SK-N-SH treated with all-trans-retinoic acid at 6 μM for 48 hours (cell line): ENCODE data around the gene SUFU.

ENCODE experiments used
- ATAC-seq: fragments of 200-7000 bp; cut with Tn5 transposase; 3 replicates; pipeline ENCODE4 v1.9.1; 2020; ENCODE audit warnings: mild to moderate bottlenecking, moderate library complexity
- BACH2 ChIP-seq: fragments of 250-450 bp; sonication (Bioruptor Pico); IDR thresholded peaks from 2 replicates; pipeline ENCODE4 v1.9.0; 2021; ENCODE audit warnings: mild to moderate bottlenecking, borderline replicate concordance
- CSDC2 ChIP-seq: fragments of 250-450 bp; sonication (Bioruptor Pico); IDR thresholded peaks from 2 replicates; pipeline ENCODE4 v1.5.0; 2020; ENCODE audit warnings: mild to moderate bottlenecking, moderate library complexity
- ESRRG ChIP-seq: fragments of 250-450 bp; sonication (Bioruptor Pico); IDR thresholded peaks from 2 replicates; pipeline ENCODE4 v1.6.1; 2021; ENCODE audit warnings: mild to moderate bottlenecking
- GLIS3 ChIP-seq: fragments of 250-450 bp; sonication (Bioruptor Pico); IDR thresholded peaks from 2 replicates; pipeline ENCODE4 v1.5.0; 2020; ENCODE audit warnings: mild to moderate bottlenecking, moderate library complexity
- ISL1 ChIP-seq: fragments of 250-450 bp; sonication (Bioruptor Pico); IDR thresholded peaks from 2 replicates; pipeline ENCODE4 v2.1.2; 2022; ENCODE audit warnings: mild to moderate bottlenecking, moderate library complexity
- OSR1 ChIP-seq: fragments of 250-450 bp; sonication (Bioruptor Pico); IDR thresholded peaks from 2 replicates; pipeline ENCODE4 v1.8.0; 2022; ENCODE audit warnings: moderate library complexity, mild to moderate bottlenecking, inconsistent platforms
- PATZ1 ChIP-seq: fragments of 250-450 bp; sonication (Bioruptor Pico); IDR thresholded peaks from 2 replicates; pipeline ENCODE4 v1.8.0; 2020; ENCODE audit warnings: mild to moderate bottlenecking, moderate library complexity, borderline replicate concordance
- POU6F1 ChIP-seq: fragments of 250-450 bp; sonication (Bioruptor Pico); IDR thresholded peaks from 2 replicates; pipeline ENCODE4 v1.8.0; 2021; ENCODE audit warnings: low read depth, mild to moderate bottlenecking, moderate library complexity, borderline replicate concordance
- PPARA ChIP-seq: fragments of 250-450 bp; sonication (Bioruptor Pico); IDR thresholded peaks from 2 replicates; pipeline ENCODE4 v1.5.0; 2020; ENCODE audit warnings: mild to moderate bottlenecking, borderline replicate concordance
- RARB ChIP-seq: fragments of 250-450 bp; sonication (Bioruptor Pico); IDR thresholded peaks from 2 replicates; pipeline ENCODE4 v1.8.0; 2021; ENCODE audit warnings: mild to moderate bottlenecking, moderate library complexity
- TCF4 ChIP-seq: fragments of 250-450 bp; sonication (Bioruptor Pico); IDR thresholded peaks from 2 replicates; pipeline ENCODE4 v1.8.0; 2021; ENCODE audit warnings: mild to moderate bottlenecking, moderate library complexity, borderline replicate concordance
- TOX ChIP-seq: fragments of 250-450 bp; sonication (Bioruptor Pico); IDR thresholded peaks from 2 replicates; pipeline ENCODE4 v1.8.0; 2021; ENCODE audit warnings: mild to moderate bottlenecking, moderate library complexity, borderline replicate concordance
- ZFP3 ChIP-seq: fragments of 250-450 bp; sonication (Bioruptor Pico); IDR thresholded peaks from 2 replicates; pipeline ENCODE4 v1.5.0; 2020; ENCODE audit warnings: mild to moderate bottlenecking, moderate library complexity
- ZFP30 ChIP-seq: fragments of 450-650 bp; formaldehyde crosslinking; IDR thresholded peaks from 2 replicates; pipeline ENCODE4 v1.5.0; 2022; ENCODE audit warnings: mild to moderate bottlenecking, moderate library complexity
- ZNF565 ChIP-seq: fragments of 450-650 bp; formaldehyde crosslinking; conservative IDR thresholded peaks from 2 replicates; pipeline ENCODE4 v1.5.0; 2020; ENCODE audit warnings: low read depth, mild to moderate bottlenecking, moderate library complexity
- TF ChIP-seq, protein P1 (sequence below): fragments of 250-450 bp; sonication (Bioruptor Pico); IDR thresholded peaks from 2 replicates; pipeline ENCODE4 v1.5.0; 2020; ENCODE audit warnings: mild to moderate bottlenecking, moderate library complexity
- TF ChIP-seq, protein P2 (sequence below): fragments of 250-450 bp; sonication (Bioruptor Pico); IDR thresholded peaks from 2 replicates; pipeline ENCODE4 v1.5.1; 2021; ENCODE audit warnings: mild to moderate bottlenecking, moderate library complexity
- TF ChIP-seq, protein P3 (sequence below): fragments of 250-450 bp; sonication (Bioruptor Pico); IDR thresholded peaks from 2 replicates; pipeline ENCODE4 v1.5.1; 2020; ENCODE audit warnings: low read depth, mild to moderate bottlenecking, moderate library complexity

Gene SUFU

DNA sequence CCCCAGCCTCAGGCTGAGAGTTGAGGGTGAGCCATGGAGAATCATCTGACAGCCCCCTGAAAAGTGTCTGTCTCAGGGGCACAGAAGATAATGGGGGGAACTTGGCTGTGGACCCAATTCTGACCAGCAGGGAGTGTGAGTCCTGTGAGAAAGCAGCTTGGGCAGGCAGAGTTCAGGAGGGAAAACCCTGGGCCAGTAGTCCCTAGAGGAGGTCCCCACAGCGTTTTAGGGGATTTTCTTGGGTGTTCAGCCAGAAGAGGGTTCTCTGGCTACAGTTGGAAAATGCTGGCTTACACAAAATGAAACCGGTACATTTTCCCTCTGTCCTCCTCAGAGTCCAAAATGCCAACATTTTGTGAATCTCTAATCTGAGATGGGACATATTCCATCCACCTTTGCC, 104.7 kb downstream of the SUFU start:
- TF ChIP-seq BACH2 (CRISPR knock-in tag), result no peak
- no peak for TF ChIP-seq ZFP30 (CRISPR knock-in tag)
- TF ChIP-seq RARB (CRISPR knock-in tag), result no peak
- TF ChIP-seq GLIS3 (CRISPR knock-in tag), result no peak
- no peak for TF ChIP-seq TOX (CRISPR knock-in tag)
- TF ChIP-seq, protein P1, sequence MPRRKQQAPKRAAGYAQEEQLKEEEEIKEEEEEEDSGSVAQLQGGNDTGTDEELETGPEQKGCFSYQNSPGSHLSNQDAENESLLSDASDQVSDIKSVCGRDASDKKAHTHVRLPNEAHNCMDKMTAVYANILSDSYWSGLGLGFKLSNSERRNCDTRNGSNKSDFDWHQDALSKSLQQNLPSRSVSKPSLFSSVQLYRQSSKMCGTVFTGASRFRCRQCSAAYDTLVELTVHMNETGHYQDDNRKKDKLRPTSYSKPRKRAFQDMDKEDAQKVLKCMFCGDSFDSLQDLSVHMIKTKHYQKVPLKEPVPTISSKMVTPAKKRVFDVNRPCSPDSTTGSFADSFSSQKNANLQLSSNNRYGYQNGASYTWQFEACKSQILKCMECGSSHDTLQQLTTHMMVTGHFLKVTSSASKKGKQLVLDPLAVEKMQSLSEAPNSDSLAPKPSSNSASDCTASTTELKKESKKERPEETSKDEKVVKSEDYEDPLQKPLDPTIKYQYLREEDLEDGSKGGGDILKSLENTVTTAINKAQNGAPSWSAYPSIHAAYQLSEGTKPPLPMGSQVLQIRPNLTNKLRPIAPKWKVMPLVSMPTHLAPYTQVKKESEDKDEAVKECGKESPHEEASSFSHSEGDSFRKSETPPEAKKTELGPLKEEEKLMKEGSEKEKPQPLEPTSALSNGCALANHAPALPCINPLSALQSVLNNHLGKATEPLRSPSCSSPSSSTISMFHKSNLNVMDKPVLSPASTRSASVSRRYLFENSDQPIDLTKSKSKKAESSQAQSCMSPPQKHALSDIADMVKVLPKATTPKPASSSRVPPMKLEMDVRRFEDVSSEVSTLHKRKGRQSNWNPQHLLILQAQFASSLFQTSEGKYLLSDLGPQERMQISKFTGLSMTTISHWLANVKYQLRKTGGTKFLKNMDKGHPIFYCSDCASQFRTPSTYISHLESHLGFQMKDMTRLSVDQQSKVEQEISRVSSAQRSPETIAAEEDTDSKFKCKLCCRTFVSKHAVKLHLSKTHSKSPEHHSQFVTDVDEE (CRISPR knock-in tag), result no peak
- TF ChIP-seq PPARA (CRISPR knock-in tag), result no peak
- TF ChIP-seq, protein P2, sequence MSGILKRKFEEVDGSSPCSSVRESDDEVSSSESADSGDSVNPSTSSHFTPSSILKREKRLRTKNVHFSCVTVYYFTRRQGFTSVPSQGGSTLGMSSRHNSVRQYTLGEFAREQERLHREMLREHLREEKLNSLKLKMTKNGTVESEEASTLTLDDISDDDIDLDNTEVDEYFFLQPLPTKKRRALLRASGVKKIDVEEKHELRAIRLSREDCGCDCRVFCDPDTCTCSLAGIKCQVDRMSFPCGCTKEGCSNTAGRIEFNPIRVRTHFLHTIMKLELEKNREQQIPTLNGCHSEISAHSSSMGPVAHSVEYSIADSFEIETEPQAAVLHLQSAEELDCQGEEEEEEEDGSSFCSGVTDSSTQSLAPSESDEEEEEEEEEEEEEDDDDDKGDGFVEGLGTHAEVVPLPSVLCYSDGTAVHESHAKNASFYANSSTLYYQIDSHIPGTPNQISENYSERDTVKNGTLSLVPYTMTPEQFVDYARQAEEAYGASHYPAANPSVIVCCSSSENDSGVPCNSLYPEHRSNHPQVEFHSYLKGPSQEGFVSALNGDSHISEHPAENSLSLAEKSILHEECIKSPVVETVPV (CRISPR knock-in tag), result no peak
- TF ChIP-seq, all 23 proteins: peak for 0
- ATAC-seq, result no peak

DNA sequence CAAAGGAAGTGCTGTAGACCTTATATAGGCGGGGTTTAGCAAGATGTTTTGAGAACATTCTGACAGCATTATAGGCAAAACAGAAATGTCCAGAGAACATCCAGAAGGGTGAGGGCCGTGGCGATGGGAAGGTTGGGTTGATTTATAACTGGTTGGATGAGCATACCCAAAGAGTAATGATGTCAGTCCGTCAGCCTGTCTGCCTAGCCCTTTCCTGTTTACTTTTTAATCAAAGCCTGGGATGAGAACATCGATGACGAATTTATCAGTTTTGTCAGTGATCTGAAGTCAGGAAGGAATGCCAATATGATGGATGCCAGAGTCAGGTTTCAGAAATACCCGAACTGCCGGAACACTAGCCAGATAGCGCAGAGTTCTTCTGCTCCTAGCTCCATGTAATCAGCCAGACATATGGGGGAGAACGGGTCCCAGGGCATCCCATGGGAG, 106.7 kb downstream of the SUFU start:
- ATAC-seq, result no peak
- TF ChIP-seq, protein P3, sequence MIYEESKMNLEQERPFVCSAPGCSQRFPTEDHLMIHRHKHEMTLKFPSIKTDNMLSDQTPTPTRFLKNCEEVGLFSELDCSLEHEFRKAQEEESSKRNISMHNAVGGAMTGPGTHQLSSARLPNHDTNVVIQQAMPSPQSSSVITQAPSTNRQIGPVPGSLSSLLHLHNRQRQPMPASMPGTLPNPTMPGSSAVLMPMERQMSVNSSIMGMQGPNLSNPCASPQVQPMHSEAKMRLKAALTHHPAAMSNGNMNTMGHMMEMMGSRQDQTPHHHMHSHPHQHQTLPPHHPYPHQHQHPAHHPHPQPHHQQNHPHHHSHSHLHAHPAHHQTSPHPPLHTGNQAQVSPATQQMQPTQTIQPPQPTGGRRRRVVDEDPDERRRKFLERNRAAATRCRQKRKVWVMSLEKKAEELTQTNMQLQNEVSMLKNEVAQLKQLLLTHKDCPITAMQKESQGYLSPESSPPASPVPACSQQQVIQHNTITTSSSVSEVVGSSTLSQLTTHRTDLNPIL (CRISPR knock-in tag), result no peak
- TF ChIP-seq, protein P2 (CRISPR knock-in tag), result no peak
- no peak for TF ChIP-seq RARB (CRISPR knock-in tag)
- TF ChIP-seq, all 23 proteins: peak for 0

DNA sequence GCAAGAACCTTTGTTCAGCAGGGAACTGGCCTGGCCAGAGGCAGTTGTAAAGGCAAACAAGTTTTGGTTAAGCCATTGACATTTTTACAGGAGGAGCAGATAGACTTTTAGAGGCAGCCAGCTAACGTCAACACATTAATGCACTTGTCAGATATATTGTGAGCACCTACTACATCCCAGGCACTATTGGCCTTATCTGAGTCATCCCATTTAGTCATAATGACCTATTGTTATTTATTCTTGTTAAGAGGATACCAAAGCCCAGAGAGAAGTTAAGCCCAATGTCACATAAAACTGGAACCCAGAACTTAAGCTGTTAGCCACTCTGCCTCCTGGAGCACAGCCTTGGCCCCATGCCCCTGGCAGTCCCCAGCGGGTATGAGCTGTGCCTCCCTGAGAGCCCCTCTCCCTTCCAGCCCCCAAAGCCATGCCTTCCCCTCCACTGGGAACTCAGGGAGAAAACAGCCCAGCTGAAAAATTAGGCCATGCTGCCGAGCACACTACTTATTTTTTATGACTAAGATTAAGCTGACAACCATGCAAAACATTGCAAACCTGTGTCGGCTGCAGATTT, 107.8 kb downstream of the SUFU start:
- no peak for ATAC-seq
- TF ChIP-seq PATZ1 (CRISPR knock-in tag) (no peak), ZFP3 (CRISPR knock-in tag) (no peak), BACH2 (CRISPR knock-in tag) (no peak)
- TF ChIP-seq, protein P3 (CRISPR knock-in tag), result no peak

GRCh38 chr10:102612964-102613275, 109.1 kb downstream of the SUFU start:
- TF ChIP-seq OSR1 (CRISPR knock-in tag) (no peak), PPARA (CRISPR knock-in tag) (no peak), TCF4 (CRISPR knock-in tag) (no peak), ZNF565 (CRISPR knock-in tag) (no peak), ESRRG (CRISPR knock-in tag) (no peak), ZFP30 (CRISPR knock-in tag) (no peak), ISL1 (CRISPR knock-in tag) (no peak), RARB (CRISPR knock-in tag) (no peak), BACH2 (CRISPR knock-in tag) (no peak), CSDC2 (CRISPR knock-in tag) (no peak), POU6F1 (CRISPR knock-in tag) (no peak), GLIS3 (CRISPR knock-in tag) (no peak)
- TF ChIP-seq, protein P3 (CRISPR knock-in tag), result no peak
- TF ChIP-seq, protein P2 (CRISPR knock-in tag), result no peak
- no peak for ATAC-seq
